NCI-H446 treated with DMSO at 0.1 percent for 48 hours (cell line): ENCODE measurements around the gene PRLH.
A peak's percentile ranks its signal among the peaks of the same experiment; 100 is the strongest.

Experiments used
- DNase-seq: peaks from one replicate; lab custom pipeline; 2025; lab: John Stamatoyannopoulos, UW

Gene PRLH

GRCh38 chr2:237565974-237566373 lies 400 bp upstream of the PRLH start:
- DNase-seq = no peak

DNA sequence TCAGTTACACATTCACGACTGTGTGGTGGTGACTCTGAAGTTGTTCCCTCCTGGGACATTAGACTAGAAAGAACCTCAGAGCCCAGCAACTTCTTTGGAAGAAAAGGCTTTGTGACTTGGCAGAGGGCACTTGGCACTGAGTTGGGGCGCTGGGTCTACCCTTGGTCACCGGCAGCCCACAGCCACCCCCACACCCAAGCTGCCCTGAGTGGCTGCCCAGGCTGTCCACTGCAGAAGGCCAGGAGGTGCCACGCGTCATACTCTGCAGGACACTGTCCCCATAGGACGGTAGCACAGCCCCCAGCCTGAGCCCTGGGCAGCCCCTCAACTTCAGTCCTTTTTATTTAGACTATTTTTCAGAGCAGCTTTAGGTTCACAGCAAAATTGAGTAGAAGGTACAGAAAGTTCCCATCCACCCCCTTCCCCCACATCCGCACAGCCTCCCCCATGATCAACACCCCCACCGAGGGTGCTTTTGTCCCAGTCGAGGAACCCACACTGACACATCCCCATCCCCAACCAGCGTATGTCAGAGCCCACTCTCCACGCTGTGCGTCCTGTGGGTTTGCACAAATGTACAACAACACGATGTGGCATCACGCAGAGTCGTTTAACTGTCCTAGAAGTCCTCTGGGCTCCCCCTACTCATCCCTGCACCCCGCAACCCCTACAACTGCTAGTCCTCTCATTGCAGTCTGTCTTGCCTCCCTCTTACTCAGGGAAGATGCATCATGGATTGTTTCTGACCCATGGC lies 1.1 kb downstream of the PRLH start:
- no peak for DNase-seq

GRCh38 chr2:237568121-237568660 lies 1.8 kb downstream of the PRLH start:
- no peak for DNase-seq

DNA sequence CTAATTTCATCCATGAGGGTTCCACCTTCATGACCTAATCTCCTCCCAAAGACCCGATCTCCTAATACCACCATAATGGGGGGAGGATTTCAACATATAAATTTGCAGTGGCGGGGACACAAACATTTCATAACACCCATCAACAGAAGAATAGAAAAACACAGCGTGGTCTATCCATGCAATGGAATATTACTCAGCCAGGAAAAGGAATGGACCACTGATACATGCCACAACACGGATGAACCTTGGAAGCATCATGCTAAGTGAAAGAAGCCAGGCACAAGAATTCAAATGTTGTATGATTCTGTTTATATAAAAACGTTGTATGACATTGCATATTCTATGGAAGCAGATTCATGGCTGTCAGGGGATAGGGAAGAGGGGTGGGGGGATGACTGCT lies 2.7 kb downstream of the PRLH start:
- DNase-seq = no peak

DNA sequence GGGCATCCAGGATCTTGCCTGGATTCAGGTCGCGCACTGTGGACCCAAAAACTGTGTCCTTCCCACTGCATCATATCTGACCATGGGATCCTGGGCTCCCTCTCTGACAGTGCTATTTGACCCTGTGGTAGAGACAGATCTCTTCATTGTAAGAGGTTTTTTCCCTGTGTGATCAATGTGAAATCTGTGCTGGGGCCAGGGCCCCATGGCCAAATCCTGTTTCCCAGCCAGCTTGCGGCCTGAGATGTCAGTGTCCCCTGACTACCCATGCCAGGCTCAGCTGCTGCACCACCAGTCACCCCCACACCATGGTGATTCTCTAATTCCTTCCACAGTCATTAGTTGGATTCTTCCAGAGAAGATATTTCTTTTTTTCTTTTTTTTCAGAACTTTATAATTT lies 3.5 kb downstream of the PRLH start:
- DNase-seq = no peak

DNA sequence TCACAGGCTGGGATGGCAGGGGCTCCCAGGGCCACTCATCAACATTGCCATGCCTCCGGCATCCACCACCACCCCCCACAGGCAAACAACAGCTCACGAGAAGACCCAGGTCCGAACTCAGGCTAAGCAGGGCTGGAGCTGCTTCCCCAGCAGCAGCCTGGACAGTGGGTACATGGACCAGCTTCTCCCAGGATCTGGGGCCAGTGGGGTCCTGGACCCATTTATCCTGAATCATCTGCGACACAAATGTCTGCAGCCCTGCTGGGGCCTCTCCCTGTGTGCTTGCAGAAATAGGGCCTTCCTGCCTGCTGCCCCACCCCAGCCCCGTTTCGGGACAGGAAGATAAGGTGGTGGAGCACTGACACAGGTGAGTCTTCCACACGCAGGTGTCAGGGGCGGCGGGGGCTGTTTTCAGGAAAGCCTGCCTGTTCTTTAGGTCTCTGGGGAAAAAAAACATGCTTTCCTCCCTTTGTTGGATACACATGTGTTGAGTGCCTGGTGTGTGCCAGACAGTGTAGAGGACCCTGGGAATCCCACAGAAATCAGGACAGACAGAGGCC lies 4.5 kb downstream of the PRLH start:
- no peak for DNase-seq

DNA sequence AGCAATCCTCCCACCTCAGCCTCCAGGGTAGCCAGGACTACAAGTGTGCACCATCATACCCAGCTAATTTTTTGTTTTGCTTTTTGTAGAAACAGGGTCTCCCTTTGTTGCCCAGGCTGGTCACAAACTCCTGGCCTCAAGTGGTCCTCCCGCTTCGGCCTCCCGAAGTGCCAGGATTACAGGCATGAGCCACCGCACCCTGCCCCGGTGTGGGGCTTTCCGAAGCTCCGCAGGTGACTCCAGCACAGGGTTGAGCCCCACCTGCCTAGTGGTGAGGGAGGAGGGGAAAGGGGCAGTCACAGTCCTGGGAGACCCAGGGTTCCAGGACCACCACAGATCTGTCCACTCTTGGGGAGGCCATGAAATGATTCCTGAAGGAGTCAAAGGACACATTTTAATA lies 5.2 kb downstream of the PRLH start:
- no peak for DNase-seq

DNA sequence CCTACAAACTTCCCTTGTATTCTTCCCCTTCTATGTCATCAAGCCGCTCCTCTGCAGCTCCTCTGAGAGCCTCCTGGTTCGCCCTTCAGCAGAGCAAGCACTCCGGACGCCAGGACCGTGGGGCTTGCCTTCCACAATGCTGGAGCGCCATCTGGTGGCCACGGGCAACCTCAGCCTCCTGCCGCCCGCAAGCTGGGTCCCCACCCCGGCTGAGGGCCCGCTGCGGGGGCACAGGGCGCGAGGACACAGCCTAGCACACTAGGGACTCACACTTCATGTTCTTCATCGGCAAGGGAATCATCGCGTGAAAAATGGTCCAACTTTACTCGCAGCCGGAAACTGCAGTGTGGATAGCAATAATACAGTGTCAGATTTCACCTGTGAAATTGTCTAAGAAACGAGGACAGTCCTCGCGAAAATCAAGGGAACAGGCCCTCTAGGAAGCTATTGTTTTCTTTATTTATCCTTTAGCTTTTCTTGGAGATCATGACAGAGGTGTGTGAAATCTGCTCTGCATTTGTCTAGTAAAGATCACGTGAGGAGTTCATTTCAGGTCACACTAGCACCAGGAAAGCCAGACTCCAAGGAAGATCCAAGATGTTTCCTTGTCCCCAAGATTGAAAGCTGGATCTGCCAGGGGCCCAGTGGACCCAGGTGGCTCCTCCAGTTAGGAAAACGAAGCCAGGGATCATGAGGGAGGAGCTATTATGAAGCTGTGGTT lies 5.8 kb downstream of the PRLH start:
- DNase-seq = peak; percentile 22

DNA sequence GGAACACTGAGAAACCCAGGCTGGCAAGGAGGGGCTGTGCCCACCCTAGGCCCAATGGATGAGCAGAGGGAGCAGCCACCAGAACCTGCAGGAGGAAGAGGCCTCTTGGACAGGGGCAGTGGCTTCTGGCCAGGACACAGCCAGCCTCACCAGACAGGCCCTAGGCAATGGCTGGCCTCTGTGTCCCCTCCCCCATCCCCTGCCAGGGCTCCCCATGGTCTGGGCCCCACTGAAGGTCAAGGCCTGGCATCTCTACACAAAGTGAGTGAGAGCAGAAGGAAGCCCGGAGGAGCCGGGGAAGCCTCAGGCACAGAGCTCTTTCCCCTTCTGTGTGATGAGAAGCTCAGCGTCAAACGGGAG lies 6.3 kb downstream of the PRLH start:
- no peak for DNase-seq

DNA sequence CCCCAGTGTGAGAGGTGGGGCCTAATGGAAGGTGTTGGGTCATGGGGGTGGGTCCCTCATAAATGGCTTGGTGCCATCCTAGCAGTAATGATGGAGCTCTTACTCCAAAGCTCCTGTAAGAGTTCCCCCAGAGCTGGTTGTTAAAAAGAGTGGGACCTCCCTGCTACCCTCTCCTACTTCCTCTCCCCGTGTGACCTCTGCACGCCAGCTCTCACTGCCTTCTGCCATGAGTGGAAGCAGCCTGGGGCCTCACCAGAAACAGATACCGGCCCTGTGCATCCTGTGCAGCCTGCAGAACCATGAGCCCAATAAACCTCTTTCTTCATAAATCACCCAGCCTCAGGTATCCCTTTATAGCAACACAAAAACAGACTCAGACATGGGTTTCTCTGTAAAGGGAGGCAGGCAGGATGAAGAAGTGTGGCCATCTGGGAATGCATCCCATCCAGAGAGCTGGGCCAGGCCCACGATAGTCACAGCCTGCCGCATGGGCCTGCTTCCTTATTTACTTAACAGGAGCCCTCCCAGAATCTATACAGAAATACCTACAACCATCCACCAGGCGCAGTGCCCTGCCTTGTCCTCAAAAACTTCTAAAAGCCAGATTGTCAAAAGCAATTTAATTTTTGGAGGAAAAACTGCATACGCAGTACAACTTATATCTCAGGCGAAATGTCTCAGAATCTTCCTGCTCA lies 7.5 kb downstream of the PRLH start:
- no peak for DNase-seq

DNA sequence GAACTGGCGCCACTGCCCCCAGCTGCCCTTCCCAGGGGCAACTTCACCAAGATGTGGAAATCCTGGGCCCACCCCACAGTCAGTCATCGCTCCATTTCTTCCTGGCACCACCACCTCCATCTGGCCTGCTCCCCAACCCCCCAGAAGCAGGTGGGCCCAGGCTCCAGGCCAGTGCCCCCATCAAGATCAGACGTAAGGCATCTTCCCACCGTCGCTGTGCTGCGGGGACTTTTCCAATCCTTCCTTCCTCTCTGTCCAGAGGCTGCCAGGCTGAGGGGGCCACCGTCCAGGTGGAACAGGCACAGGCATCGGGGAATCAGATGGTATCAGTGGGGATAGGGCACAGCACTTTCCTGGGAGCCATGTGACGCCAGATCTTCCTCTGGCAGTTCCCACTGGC lies 8.1 kb downstream of the PRLH start:
- DNase-seq = no peak

GRCh38 chr2:237574894-237575868 lies 8.8 kb downstream of the PRLH start:
- DNase-seq = no peak

- DNase-seq = no peak
Measured at GRCh38 chr2:237575869-237576862, 9.8 kb downstream of the PRLH start.

DNA sequence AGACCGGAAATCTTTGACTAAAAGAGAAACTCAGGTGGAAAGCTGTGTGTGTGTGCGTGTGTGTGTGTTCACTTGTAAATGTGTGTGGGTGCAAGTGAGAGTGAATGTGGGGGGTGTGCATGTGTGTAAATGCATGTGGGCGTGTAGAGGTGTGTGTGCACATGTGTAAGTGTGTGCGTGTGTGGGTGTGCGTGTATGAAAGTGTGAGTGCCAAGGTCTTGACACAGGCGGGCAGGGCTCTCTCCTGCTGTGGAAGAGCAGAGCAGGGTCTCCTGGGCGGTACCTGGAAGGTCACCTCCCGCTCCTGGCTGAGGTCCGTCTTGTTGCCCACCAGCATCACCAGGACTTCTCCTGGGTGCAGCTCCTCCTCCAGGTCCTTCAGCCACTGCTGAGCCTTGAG lies 10.6 kb downstream of the PRLH start:
- no peak for DNase-seq

DNA sequence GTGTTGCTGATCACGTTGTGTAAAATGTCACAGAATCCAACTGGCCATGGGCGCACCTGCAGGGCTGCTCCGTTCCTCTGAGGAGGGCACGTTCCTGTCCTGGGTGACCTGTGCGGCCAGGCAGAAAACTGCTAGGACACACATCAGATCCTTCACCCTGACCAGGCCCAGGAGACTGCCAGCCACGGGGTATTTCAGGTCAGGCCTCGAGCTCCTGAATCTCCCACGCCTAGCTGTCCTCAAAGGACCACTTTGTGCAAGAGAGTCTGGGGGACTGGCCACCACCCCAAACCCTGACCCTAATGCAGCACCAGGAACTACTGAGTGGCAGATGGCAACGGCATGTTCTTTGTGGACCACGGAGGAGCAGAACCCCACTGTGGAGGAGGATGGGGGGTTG lies 11.1 kb downstream of the PRLH start:
- no peak for DNase-seq

DNA sequence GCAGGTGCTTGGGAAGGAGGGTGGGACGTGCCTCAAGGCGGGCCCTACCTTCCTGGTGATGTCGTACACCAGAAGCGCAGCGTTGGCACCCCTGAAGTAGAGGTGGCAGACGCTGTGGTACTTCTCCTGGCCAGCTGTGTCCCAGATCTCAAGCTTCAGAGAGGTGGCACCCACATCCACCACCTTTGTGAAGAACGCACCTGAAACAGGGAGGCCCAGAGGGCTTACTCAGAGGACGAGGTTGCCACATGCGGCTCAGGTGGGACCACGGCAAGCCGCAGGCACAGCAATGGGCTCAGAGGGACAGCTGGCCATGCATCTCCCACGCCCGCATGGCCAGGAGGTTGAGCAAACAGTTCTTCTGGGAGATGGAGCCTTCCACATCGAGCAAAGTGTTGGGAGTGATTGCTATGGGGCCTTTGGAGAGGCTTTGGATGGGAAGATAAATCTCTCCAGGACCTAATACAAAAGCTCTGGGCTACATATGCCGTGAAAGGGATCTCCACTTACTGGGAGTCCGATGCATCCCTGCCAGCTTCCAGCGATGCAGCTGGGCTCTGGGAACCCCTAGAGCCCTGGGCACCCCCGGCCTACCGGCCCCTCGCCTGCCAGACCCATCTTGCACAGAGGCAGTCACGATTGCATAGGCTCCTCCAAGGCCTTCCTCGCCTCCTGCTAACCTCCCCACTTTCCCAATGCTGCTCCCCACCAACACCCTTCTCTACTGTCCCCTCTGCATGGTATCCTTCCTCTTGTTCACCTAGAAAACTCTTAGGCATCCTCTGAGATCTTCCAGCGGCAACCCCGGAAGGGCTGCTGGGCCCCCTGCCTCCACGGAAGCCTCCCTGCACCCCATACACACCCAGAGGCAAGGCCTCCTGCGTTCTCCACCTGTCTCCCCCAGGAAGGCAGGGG lies 11.8 kb downstream of the PRLH start:
- no peak for DNase-seq

GRCh38 chr2:237581326-237581725 lies 15.0 kb downstream of the PRLH start:
- no peak for DNase-seq

GRCh38 chr2:237581751-237582746 lies 15.7 kb downstream of the PRLH start:
- DNase-seq = no peak
